Thyroid gland (tissue), 4 donors: Measurements from ENCODE around the gene LTN1.

ENCODE experiments used
- POLR2A ChIP-seq, 2 donors: fragments of 450-650 bp; IDR thresholded peaks; one replicate each; pipeline ENCODE4 v1.6.1; 2017; ENCODE audit warnings: antibody characterized with exemption in 2 of 2, mild to moderate bottlenecking in 2 of 2, moderate library complexity in 1 of 2
- TF ChIP-seq, protein P1 (sequence below), 6 experiments: fragments of 200-600 bp in 3 of 6; fragments of 450-650 bp in 3 of 6; sonication (generic) in 3 of 6; IDR thresholded peaks; one replicate each; pipeline ENCODE4 v1.5.1; 2016 to 2019; ENCODE audit warnings: antibody characterized with exemption in 6 of 6, mild to moderate bottlenecking in 2 of 6, inconsistent platforms in 1 of 6, moderate library complexity in 1 of 6

DNA sequence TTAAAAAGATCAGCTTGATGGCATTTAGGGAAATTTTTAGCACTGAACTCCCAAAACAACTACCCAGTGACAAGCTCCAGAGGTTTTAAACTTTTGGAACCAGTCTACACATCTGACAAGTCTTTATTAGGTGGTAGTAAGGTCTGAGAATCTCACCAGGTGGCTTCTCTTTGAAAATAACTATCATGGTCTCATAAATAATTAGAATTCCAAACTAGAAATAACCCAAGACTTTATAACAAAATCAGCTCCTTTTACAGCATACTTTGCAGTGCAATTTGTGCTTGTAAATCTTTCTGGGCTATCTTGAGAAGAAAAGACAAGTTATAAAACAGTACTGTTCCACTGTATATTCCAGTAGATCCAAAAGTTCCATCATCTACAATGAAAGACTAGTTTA lies 108.7 kb downstream of the LTN1 start:
- TF ChIP-seq, protein P1, sequence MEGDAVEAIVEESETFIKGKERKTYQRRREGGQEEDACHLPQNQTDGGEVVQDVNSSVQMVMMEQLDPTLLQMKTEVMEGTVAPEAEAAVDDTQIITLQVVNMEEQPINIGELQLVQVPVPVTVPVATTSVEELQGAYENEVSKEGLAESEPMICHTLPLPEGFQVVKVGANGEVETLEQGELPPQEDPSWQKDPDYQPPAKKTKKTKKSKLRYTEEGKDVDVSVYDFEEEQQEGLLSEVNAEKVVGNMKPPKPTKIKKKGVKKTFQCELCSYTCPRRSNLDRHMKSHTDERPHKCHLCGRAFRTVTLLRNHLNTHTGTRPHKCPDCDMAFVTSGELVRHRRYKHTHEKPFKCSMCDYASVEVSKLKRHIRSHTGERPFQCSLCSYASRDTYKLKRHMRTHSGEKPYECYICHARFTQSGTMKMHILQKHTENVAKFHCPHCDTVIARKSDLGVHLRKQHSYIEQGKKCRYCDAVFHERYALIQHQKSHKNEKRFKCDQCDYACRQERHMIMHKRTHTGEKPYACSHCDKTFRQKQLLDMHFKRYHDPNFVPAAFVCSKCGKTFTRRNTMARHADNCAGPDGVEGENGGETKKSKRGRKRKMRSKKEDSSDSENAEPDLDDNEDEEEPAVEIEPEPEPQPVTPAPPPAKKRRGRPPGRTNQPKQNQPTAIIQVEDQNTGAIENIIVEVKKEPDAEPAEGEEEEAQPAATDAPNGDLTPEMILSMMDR (IDR thresholded peaks at IDR 0.05): no peak
- no peak for TF ChIP-seq POLR2A (IDR thresholded peaks at IDR 0.05)
